Suprapubic skin (tissue), 3 donors: Measurements from ENCODE around the gene GPC1.
"Not testable (repeated sequence)": the region's sequence is repeated elsewhere in the genome, so short reads cannot be mapped to it uniquely, and the experiment has no call there.

ENCODE experiments used
- EP300 ChIP-seq: sonication (generic); formaldehyde crosslinking; IDR thresholded peaks from one replicate; pipeline ENCODE4 v1.6.1; 2017; ENCODE audit warnings: antibody characterized with exemption
- TF ChIP-seq, protein P1 (sequence below), 2 donors: fragments of 200-600 bp in 1 of 2; fragments of 450-650 bp in 1 of 2; sonication (generic) in 1 of 2; IDR thresholded peaks; one replicate each; pipeline ENCODE4 v1.5.1; 2016 to 2019; ENCODE audit warnings: antibody characterized with exemption in 2 of 2, mild to moderate bottlenecking in 1 of 2, moderate library complexity in 1 of 2

GRCh38 chr2:240494942-240495341, 59.5 kb downstream of the GPC1 start:
- TF ChIP-seq, protein P1, sequence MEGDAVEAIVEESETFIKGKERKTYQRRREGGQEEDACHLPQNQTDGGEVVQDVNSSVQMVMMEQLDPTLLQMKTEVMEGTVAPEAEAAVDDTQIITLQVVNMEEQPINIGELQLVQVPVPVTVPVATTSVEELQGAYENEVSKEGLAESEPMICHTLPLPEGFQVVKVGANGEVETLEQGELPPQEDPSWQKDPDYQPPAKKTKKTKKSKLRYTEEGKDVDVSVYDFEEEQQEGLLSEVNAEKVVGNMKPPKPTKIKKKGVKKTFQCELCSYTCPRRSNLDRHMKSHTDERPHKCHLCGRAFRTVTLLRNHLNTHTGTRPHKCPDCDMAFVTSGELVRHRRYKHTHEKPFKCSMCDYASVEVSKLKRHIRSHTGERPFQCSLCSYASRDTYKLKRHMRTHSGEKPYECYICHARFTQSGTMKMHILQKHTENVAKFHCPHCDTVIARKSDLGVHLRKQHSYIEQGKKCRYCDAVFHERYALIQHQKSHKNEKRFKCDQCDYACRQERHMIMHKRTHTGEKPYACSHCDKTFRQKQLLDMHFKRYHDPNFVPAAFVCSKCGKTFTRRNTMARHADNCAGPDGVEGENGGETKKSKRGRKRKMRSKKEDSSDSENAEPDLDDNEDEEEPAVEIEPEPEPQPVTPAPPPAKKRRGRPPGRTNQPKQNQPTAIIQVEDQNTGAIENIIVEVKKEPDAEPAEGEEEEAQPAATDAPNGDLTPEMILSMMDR (IDR thresholded peaks at IDR 0.05): not testable (repeated sequence)
- not testable (repeated sequence) for TF ChIP-seq EP300
